Measurements from ENCODE around the gene TXNDC5. TPM values are rescaled to one million over a fixed set of nuclear protein-coding genes. Genes with fewer than 3 reads are reported as not detected.

The TXNDC5 gene
- total and polyA plus RNA-seq, 2 of the 13 experiments (the other 11 are each of a cell fraction or from before 2014, with no cell fraction given): 287 to 578 TPM

- peak in 1 of 2 experiments; percentile 41; a peak in 1 of 4 replicates for TF ChIP-seq REST (IDR thresholded peaks at IDR 0.05; ENCODE audit: borderline replicate concordance in 1 of 2, low read depth in 1 of 2, low read length in 2 of 2)
- TF ChIP-seq ZSCAN20 (CRISPR knock-in tag; IDR thresholded peaks at IDR 0.05; ENCODE audit: borderline replicate concordance): peak; percentile 79; the same call in 1 of the 2 replicates
- 0 out of 2 replicates have a peak, but pooled peaks have one; percentile 75 for TF ChIP-seq ZNF251 (CRISPR knock-in tag; IDR thresholded peaks at IDR 0.05)
- TF ChIP-seq HIC2 (CRISPR knock-in tag; IDR thresholded peaks at IDR 0.05; ENCODE audit: low read depth): no peak; the same call in 1 of the 2 replicates
- TF ChIP-seq ELK4 (CRISPR knock-in tag; IDR thresholded peaks at IDR 0.05; ENCODE audit: borderline replicate concordance): no peak
- peak; percentile 57 for TF ChIP-seq NCOA2 (CRISPR knock-in tag; IDR thresholded peaks at IDR 0.05)
- TF ChIP-seq HNRNPL (IDR thresholded peaks at IDR 0.05; ENCODE audit: low read depth, low read length): 0 out of 2 replicates have a peak, but pooled peaks have one; percentile 55
- peak; percentile 79 for TF ChIP-seq ZNF589 (CRISPR knock-in tag; conservative IDR thresholded peaks at IDR 0.05)
- no peak for TF ChIP-seq GTF3A (CRISPR knock-in tag; conservative IDR thresholded peaks at IDR 0.05)
- TF ChIP-seq MEIS2 (CRISPR knock-in tag; IDR thresholded peaks at IDR 0.05): peak; percentile 86; the same call in 1 of the 2 replicates
- TF ChIP-seq MEF2D (CRISPR knock-in tag; IDR thresholded peaks at IDR 0.05): peak; percentile 58; the same call in 1 of the 2 replicates
- TF ChIP-seq ZNF710 (CRISPR knock-in tag; IDR thresholded peaks at IDR 0.05; ENCODE audit: borderline replicate concordance): peak; percentile 54; the same call in 1 of the 2 replicates
- TF ChIP-seq ZNF841 (CRISPR knock-in tag; IDR thresholded peaks at IDR 0.05; ENCODE audit: borderline replicate concordance): peak; percentile 87
- peak; percentile 82; the same call in 1 of the 2 replicates for TF ChIP-seq CBFB (CRISPR knock-in tag; IDR thresholded peaks at IDR 0.05)
- TF ChIP-seq MXD4 (CRISPR knock-in tag; IDR thresholded peaks at IDR 0.05): peak; percentile 100
- TF ChIP-seq KLF13 (CRISPR knock-in tag; IDR thresholded peaks at IDR 0.05): no peak
- no peak for TF ChIP-seq RBAK (CRISPR knock-in tag; IDR thresholded peaks at IDR 0.05)
- TF ChIP-seq MAFK (conservative IDR thresholded peaks at IDR 0.05 in 1 of 2, IDR thresholded peaks at IDR 0.05 in 1 of 2; ENCODE audit: low read length in 2 of 2): no peak
- no peak; the same call in 1 of the 2 replicates for TF ChIP-seq CREB1 (IDR thresholded peaks at IDR 0.05)
- no peak for TF ChIP-seq CREB1 (CRISPR knock-in tag; IDR thresholded peaks at IDR 0.05)
These were observed 988 bp downstream of the TXNDC5 start (continued) for GRCh38 chr6:7909323-7910276.

Measured in HepG2 (cell line).